Mesenchymal stem cell (in vitro differentiated cells and primary cell): ENCODE results near the gene RASGRF2.

ENCODE experiments used
- DNase-seq: peaks from one replicate; pipeline ENCODE4 v3.0.0-alpha.2; 2013
- H2AFZ ChIP-seq: one replicate; pipeline ENCODE4 v1.6.1; 2013; ENCODE audit warnings: low read depth, mild to moderate bottlenecking, control low read depth, inconsistent platforms, low read length, moderate library complexity
- H2AK5ac ChIP-seq: 2 replicates; pipeline ENCODE4 v1.6.1; 2013; ENCODE audit warnings: low read length, moderate library complexity, mild to moderate bottlenecking, inconsistent platforms; ENCODE audit not compliant: severe bottlenecking
- H2BK120ac ChIP-seq: one replicate; pipeline ENCODE4 v1.6.1; 2013; ENCODE audit warnings: low read depth, mild to moderate bottlenecking, inconsistent platforms, low read length, moderate library complexity
- H2BK12ac ChIP-seq, 2 experiments: one replicate each; pipeline ENCODE4 v1.6.1; 2013; ENCODE audit warnings: inconsistent platforms in 2 of 2, low read length in 2 of 2, mild to moderate bottlenecking in 2 of 2, moderate library complexity in 2 of 2, control low read depth in 1 of 2
- H2BK15ac ChIP-seq: one replicate; pipeline ENCODE4 v1.6.1; 2013; ENCODE audit warnings: mild to moderate bottlenecking, low read depth, inconsistent platforms; ENCODE audit not compliant: poor library complexity, severe bottlenecking
- H2BK5ac ChIP-seq: 2 replicates; pipeline ENCODE4 v1.6.1; 2013; ENCODE audit warnings: low read depth, mild to moderate bottlenecking, low read length, control low read depth, inconsistent platforms; ENCODE audit not compliant: poor library complexity, severe bottlenecking
- H3K14ac ChIP-seq, 2 experiments: one replicate each; pipeline ENCODE4 v1.6.1; 2013; ENCODE audit warnings: inconsistent platforms in 2 of 2, low read length in 2 of 2, control low read depth in 1 of 2, mild to moderate bottlenecking in 1 of 2, moderate library complexity in 1 of 2
- H3K18ac ChIP-seq, 2 experiments: one replicate each; pipeline ENCODE4 v1.6.1; 2013; ENCODE audit warnings: inconsistent platforms in 2 of 2, low read length in 2 of 2, control low read depth in 1 of 2, low read depth in 1 of 2, mild to moderate bottlenecking in 1 of 2
- H3K23ac ChIP-seq, 2 experiments: one replicate each; pipeline ENCODE4 v1.6.1; 2013; ENCODE audit warnings: inconsistent platforms in 2 of 2, low read length in 2 of 2, mild to moderate bottlenecking in 2 of 2, moderate library complexity in 2 of 2, control low read depth in 1 of 2
- H3K27ac ChIP-seq: 2 replicates; pipeline ENCODE4 v1.5.1; 2013; ENCODE audit warnings: mild to moderate bottlenecking, moderate library complexity, low read length, control low read depth, inconsistent platforms; ENCODE audit not compliant: poor library complexity, severe bottlenecking
- H3K27me3 ChIP-seq, 2 experiments: 2 replicates each; pipeline versions ENCODE4 v1.6.1 to v1.7.0; 2013; ENCODE audit warnings: low read length in 2 of 2, mild to moderate bottlenecking in 2 of 2, moderate library complexity in 2 of 2, control low read depth in 1 of 2, inconsistent platforms in 1 of 2; ENCODE audit not compliant: control insufficient read depth in 1 of 2, insufficient read depth in 1 of 2
- H3K36me3 ChIP-seq, 2 experiments: 2 replicates each; pipeline versions ENCODE4 v1.6.1 to v1.7.0; 2013; ENCODE audit warnings: low read length in 2 of 2, control low read depth in 1 of 2, inconsistent platforms in 1 of 2, low read depth in 1 of 2, mild to moderate bottlenecking in 1 of 2; ENCODE audit not compliant: insufficient read depth in 2 of 2, control insufficient read depth in 1 of 2
- H3K4ac ChIP-seq, 2 experiments: one replicate each; pipeline ENCODE4 v1.6.1; 2013; ENCODE audit warnings: inconsistent platforms in 2 of 2, low read length in 2 of 2, mild to moderate bottlenecking in 2 of 2, moderate library complexity in 2 of 2, control low read depth in 1 of 2, low read depth in 1 of 2
- H3K4me1 ChIP-seq: 2 replicates; pipeline ENCODE4 v1.6.1; 2013; ENCODE audit warnings: low read depth, low read length, control low read depth; ENCODE audit not compliant: control insufficient read depth, insufficient read depth
- H3K4me2 ChIP-seq: 2 replicates; pipeline ENCODE4 v1.6.1; 2013; ENCODE audit warnings: low read length, mild to moderate bottlenecking, inconsistent platforms; ENCODE audit not compliant: poor library complexity, severe bottlenecking
- H3K4me3 ChIP-seq, 2 experiments: 2 replicates each; pipeline versions ENCODE4 v1.5.1 to v1.7.0; 2013; ENCODE audit warnings: low read length in 2 of 2, mild to moderate bottlenecking in 2 of 2, control low read depth in 1 of 2, low read depth in 1 of 2; ENCODE audit not compliant: insufficient read depth in 1 of 2
- H3K79me1 ChIP-seq: replicated peaks from 2 replicates; pipeline ENCODE4 v1.6.1; 2013; ENCODE audit warnings: mild to moderate bottlenecking, control low read depth, low read length, inconsistent platforms; ENCODE audit not compliant: poor library complexity, severe bottlenecking
- H3K9ac ChIP-seq: 2 replicates; pipeline ENCODE4 v1.7.0; 2013; ENCODE audit warnings: mild to moderate bottlenecking, low read length, moderate library complexity
- H3K9me3 ChIP-seq: 2 replicates; pipeline ENCODE4 v1.7.0; 2013; ENCODE audit warnings: mild to moderate bottlenecking, low read length; ENCODE audit not compliant: control insufficient read depth
- H4K8ac ChIP-seq: one replicate; pipeline ENCODE4 v1.6.1; 2013; ENCODE audit warnings: inconsistent platforms, mild to moderate bottlenecking, low read length, moderate library complexity
- H4K91ac ChIP-seq: one replicate; pipeline ENCODE4 v1.6.1; 2013; ENCODE audit warnings: mild to moderate bottlenecking, low read length, inconsistent platforms
- WGBS: methylation state at CpG from one replicate; pipeline ENCODE4 v1.1.7; 2013; ENCODE audit warnings: mixed read lengths; 5-methylcytosine and 5-hydroxymethylcytosine counted together

Gene RASGRF2

DNA sequence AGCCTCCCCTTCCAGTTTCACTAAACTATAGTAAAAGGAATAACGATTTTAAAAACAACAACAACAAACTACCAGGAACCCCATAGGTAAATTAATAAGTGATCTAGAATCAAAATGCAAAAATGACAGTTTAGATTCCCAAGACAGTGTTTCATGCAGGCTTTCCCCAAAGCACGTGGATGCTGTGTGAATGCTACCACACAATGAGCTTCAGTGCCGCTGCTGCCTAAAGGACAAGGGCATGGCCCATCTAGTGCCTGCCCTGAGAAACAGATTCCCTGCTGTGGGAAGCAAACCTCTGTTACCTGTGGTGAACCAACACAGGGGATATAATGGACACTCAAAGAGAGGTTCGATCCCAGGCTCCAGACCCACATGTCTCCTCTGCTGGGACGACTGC is 249.2 kb downstream of the RASGRF2 start:
- no peak overlapping the region for H4K8ac ChIP-seq
- no peak overlapping the region for H2BK12ac ChIP-seq
- H2BK120ac ChIP-seq = no peak overlapping the region
- H3K9ac ChIP-seq = no peak overlapping the region
- no peaks in the 10 kb centered on the region for H3K36me3 ChIP-seq
- no peak overlapping the region for H2BK15ac ChIP-seq
- H3K79me1 ChIP-seq = no peaks in the 10 kb centered on the region
- no peaks in the 10 kb centered on the region for H3K27me3 ChIP-seq
- H3K4me2 ChIP-seq = no peak overlapping the region
- no peak overlapping the region for H3K18ac ChIP-seq
- H2BK5ac ChIP-seq = no peak overlapping the region
- no peak overlapping the region for H4K91ac ChIP-seq
- H3K9me3 ChIP-seq = no peaks in the 10 kb centered on the region
- H3K14ac ChIP-seq = no peak overlapping the region
- H3K27ac ChIP-seq = no peak overlapping the region
- no peak overlapping the region for H3K4me3 ChIP-seq
- no peak overlapping the region for H3K23ac ChIP-seq
- H2AFZ ChIP-seq = no peak overlapping the region
- DNase-seq = no peak
- WGBS = 97% methylated on average over 5 of the region's 5 CpGs
- no peak overlapping the region for H3K4ac ChIP-seq
- H2AK5ac ChIP-seq = no peak overlapping the region
- peaks cover 6% of the 10 kb centered on the region for H3K4me1 ChIP-seq

DNA sequence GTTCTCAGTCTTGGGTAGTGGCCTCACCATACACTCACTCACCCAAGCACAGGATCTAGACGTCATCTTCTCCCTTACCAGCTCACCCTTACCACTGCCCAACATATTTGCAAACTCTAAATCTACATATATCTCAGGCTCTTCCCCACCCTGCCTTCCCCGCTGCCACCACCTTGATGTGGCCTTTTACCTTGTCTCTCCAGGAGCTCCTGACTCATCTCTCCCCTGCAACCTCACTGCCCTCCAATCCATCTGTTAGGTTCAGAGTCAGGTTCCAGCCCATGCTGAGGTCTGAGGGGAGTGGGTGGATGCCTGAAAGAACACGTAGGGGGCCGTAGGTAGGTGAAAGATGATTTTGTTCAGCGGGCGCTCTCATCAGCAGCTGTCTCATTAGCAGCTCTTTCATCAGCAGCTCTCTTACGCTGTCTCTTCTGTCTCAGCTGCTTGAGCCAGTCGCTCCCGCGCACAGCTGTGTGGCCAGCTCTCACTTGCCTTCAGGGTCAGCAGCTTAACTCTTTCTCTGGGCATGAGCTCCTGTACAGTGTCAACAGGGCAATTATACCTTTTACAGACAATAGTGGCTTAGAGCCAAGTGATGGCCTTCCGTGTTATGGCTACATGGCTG is 249.8 kb downstream of the RASGRF2 start:
- Histone ChIP-seq H2BK120ac (no peak overlapping the region), H3K4me2 (no peak overlapping the region), H3K18ac (no peak overlapping the region), H3K4me1 (peaks cover 6% of the 10 kb centered on the region), H3K9ac (no peak overlapping the region), H3K36me3 (no peaks in the 10 kb centered on the region), H3K14ac (no peak overlapping the region), H3K4me3 (no peak overlapping the region), H2BK5ac (no peak overlapping the region), H2BK12ac (no peak overlapping the region), H3K4ac (no peak overlapping the region), H2AFZ (no peak overlapping the region), H4K91ac (no peak overlapping the region), H3K27ac (no peak overlapping the region), H2BK15ac (no peak overlapping the region), H2AK5ac (no peak overlapping the region), H3K79me1 (no peaks in the 10 kb centered on the region), H4K8ac (no peak overlapping the region), H3K23ac (no peak overlapping the region), H3K27me3 (no peaks in the 10 kb centered on the region), H3K9me3 (no peaks in the 10 kb centered on the region)
- no peak for DNase-seq
- 95% methylated on average over 11 of the region's 11 CpGs for WGBS

DNA sequence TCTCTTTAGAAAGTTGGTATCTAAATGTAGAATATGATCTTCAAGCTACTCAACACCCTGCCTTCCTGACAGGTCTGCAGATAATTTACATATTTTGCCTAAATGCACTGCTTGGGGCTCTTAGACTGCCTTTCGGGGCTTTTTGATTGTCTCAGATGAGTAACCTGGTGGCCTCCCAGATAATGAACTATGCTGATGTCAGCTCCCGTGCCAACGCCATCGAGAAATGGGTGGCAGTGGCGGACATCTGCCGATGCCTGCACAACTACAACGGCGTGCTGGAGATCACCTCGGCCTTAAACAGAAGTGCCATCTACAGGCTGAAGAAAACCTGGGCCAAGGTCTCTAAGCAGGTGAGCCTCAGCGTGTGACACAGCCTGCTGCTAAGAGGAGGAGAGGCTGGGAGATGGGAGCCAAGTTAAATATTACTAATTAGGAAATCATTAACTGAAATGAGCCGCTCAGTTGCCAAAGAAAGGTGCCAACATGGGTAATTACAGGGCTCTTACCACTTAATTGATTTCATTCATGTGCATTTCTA is 252.1 kb downstream of the RASGRF2 start:
- no peak for DNase-seq
- no peak overlapping the region for H2AFZ ChIP-seq
- no peak overlapping the region for H3K27ac ChIP-seq
- no peak overlapping the region for H2BK15ac ChIP-seq
- H2BK12ac ChIP-seq = no peak overlapping the region
- H3K27me3 ChIP-seq = no peaks in the 10 kb centered on the region
- H3K23ac ChIP-seq = no peak overlapping the region
- H3K4me1 ChIP-seq = peaks cover 6% of the 10 kb centered on the region
- H3K4ac ChIP-seq = no peak overlapping the region
- no peaks in the 10 kb centered on the region for H3K36me3 ChIP-seq
- WGBS = 92% methylated on average over 11 of the region's 11 CpGs
- H2BK120ac ChIP-seq = no peak overlapping the region
- H3K4me2 ChIP-seq = no peak overlapping the region
- H3K9me3 ChIP-seq = no peaks in the 10 kb centered on the region
- no peak overlapping the region for H2AK5ac ChIP-seq
- H3K14ac ChIP-seq = no peak overlapping the region
- no peak overlapping the region for H2BK5ac ChIP-seq
- H3K4me3 ChIP-seq = no peak overlapping the region
- H3K79me1 ChIP-seq = no peaks in the 10 kb centered on the region
- no peak overlapping the region for H4K8ac ChIP-seq
- H3K18ac ChIP-seq = no peak overlapping the region
- no peak overlapping the region for H3K9ac ChIP-seq
- H4K91ac ChIP-seq = no peak overlapping the region

DNA sequence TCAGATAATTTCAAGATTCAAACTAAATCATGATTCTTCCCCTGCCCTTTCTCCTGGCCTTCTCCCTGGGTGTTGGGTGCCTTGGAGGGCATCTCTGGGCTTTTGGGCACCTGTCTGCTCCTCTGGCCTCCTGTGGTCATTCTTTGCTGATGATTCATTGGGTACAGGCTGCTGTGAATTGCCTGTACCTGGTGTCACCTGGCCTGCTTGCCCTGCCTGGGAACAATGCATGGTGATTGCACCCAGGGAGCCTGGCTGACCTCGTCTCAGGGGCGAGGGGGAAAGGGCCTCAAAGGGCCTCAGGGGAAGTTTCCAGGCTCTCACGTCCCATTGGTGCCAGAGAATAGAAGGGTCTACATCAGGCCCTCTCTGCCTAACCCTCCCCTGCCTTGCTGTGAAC is 252.9 kb downstream of the RASGRF2 start:
- H3K4me1 ChIP-seq = peaks cover 6% of the 10 kb centered on the region
- no peak overlapping the region for H3K4me3 ChIP-seq
- no peak overlapping the region for H2BK12ac ChIP-seq
- 87% methylated on average over 3 of the region's 3 CpGs for WGBS
- no peak overlapping the region for H3K18ac ChIP-seq
- no peak for DNase-seq
- no peaks in the 10 kb centered on the region for H3K27me3 ChIP-seq
- no peak overlapping the region for H2BK120ac ChIP-seq
- no peak overlapping the region for H3K14ac ChIP-seq
- H3K4ac ChIP-seq = no peak overlapping the region
- no peak overlapping the region for H3K23ac ChIP-seq
- no peaks in the 10 kb centered on the region for H3K36me3 ChIP-seq
- H3K4me2 ChIP-seq = no peak overlapping the region
- no peak overlapping the region for H4K8ac ChIP-seq
- no peak overlapping the region for H2BK15ac ChIP-seq
- no peak overlapping the region for H3K9ac ChIP-seq
- no peak overlapping the region for H2AFZ ChIP-seq
- no peak overlapping the region for H2AK5ac ChIP-seq
- no peaks in the 10 kb centered on the region for H3K79me1 ChIP-seq
- H4K91ac ChIP-seq = no peak overlapping the region
- no peak overlapping the region for H2BK5ac ChIP-seq
- H3K9me3 ChIP-seq = no peaks in the 10 kb centered on the region
- H3K27ac ChIP-seq = no peak overlapping the region
